ENCODE results near the gene ZNG1E. TPM values are rescaled to one million over a fixed set of nuclear protein-coding genes. Genes with fewer than 3 reads are reported as not detected.

ZNG1E gene
- total RNA-seq, 1 donor from 2014 or later = 35.5 TPM

Other genes starting within 250 kb of the ZNG1E start
- under 0.01 TPM for gene FOXD4L4, start 61.2 kb downstream of the ZNG1E start, total RNA-seq

Data from skeletal muscle tissue (tissue), 1 donor.